ENCODE measurements around the gene RHEB. TPM values are rescaled to one million over a fixed set of nuclear protein-coding genes. Genes with fewer than 3 reads are reported as not detected.
A peak's percentile ranks its signal among the peaks of the same experiment; 100 is the strongest.

The RHEB gene
- total RNA-seq, 1 donor from 2014 or later = 143 TPM

- Histone ChIP-seq H3K4me3 (ENCODE audit: insufficient read depth, low read depth, low read length) (no peak overlapping the region), H3K9me3 (ENCODE audit: insufficient read depth, low read depth, low read length) (no peaks in the 10 kb centered on the region), H3K79me2 (ENCODE audit: insufficient read depth, low read length) (no peaks in the 10 kb centered on the region), H4K20me1 (ENCODE audit: insufficient read depth, low read length) (no peaks in the 10 kb centered on the region), H3K4me1 (ENCODE audit: insufficient read depth, low read length) (peaks cover 39% of the 10 kb centered on the region), H3K4me2 (ENCODE audit: low read length) (peak overlapping the region; percentile 46), H3K27me3 (ENCODE audit: insufficient read depth, low read length) (no peaks in the 10 kb centered on the region), H3K36me3 (ENCODE audit: insufficient read depth, low read length) (no peaks in the 10 kb centered on the region), H3K9ac (ENCODE audit: low read length) (peak overlapping the region; percentile 28), H2AFZ (ENCODE audit: low read depth, low read length) (no peak overlapping the region), H3K27ac (ENCODE audit: low read depth, low read length) (peak overlapping the region; percentile 19)
- FAIRE-seq (no peak), DNase-seq (ENCODE audit: low read depth) (no peak)
- H3K36me3 Mint-ChIP-seq (ENCODE audit: low read depth, unreplicated experiment) = peaks cover 1% of the 10 kb centered on the region
- peak overlapping the region; percentile 62 for H3K27ac Mint-ChIP-seq (ENCODE audit: unreplicated experiment)
- H3K27me3 Mint-ChIP-seq (ENCODE audit: low read depth, unreplicated experiment) = peaks cover 17% of the 10 kb centered on the region
- TF ChIP-seq EZH2 (IDR thresholded peaks at IDR 0.05; ENCODE audit: insufficient read depth, low read length) (no peak), CTCF (IDR thresholded peaks at IDR 0.05; ENCODE audit: insufficient read depth, low read depth, low read length) (no peak)
- H3K9me3 Mint-ChIP-seq (ENCODE audit: unreplicated experiment) = no peaks in the 10 kb centered on the region
- H3K4me1 Mint-ChIP-seq (ENCODE audit: low read depth, unreplicated experiment) = peaks cover 28% of the 10 kb centered on the region
- H3K4me3 Mint-ChIP-seq (ENCODE audit: unreplicated experiment) = no peak overlapping the region
These were observed 91.9 kb downstream of the RHEB start for GRCh38 chr7:151427705-151428377.

GRCh38 chr7:151426904-151427704 lies 92.6 kb downstream of the RHEB start:
- peaks cover 24% of the 10 kb centered on the region for H3K27me3 Mint-ChIP-seq (ENCODE audit: low read depth, unreplicated experiment)
- Histone ChIP-seq H2AFZ (ENCODE audit: low read depth, low read length) (peak overlapping the region; percentile 39), H3K79me2 (ENCODE audit: insufficient read depth, low read length) (no peaks in the 10 kb centered on the region), H3K9me3 (ENCODE audit: insufficient read depth, low read depth, low read length) (peaks cover under 1% of the 10 kb centered on the region), H3K36me3 (ENCODE audit: insufficient read depth, low read length) (no peaks in the 10 kb centered on the region), H3K27ac (ENCODE audit: low read depth, low read length) (peak overlapping the region; percentile 57), H4K20me1 (ENCODE audit: insufficient read depth, low read length) (no peaks in the 10 kb centered on the region), H3K27me3 (ENCODE audit: insufficient read depth, low read length) (no peaks in the 10 kb centered on the region), H3K4me2 (ENCODE audit: low read length) (peak overlapping the region; percentile 68), H3K9ac (ENCODE audit: low read length) (no peak overlapping the region), H3K4me1 (ENCODE audit: insufficient read depth, low read length) (peaks cover 39% of the 10 kb centered on the region), H3K4me3 (ENCODE audit: insufficient read depth, low read depth, low read length) (no peak overlapping the region)
- no peak for TF ChIP-seq EZH2 (IDR thresholded peaks at IDR 0.05; ENCODE audit: insufficient read depth, low read length)
- no peak for TF ChIP-seq CTCF (IDR thresholded peaks at IDR 0.05; ENCODE audit: insufficient read depth, low read depth, low read length)
- FAIRE-seq (no peak), DNase-seq (ENCODE audit: low read depth) (no peak)
- no peak overlapping the region for H3K4me3 Mint-ChIP-seq (ENCODE audit: unreplicated experiment)
- peaks cover 3% of the 10 kb centered on the region for H3K9me3 Mint-ChIP-seq (ENCODE audit: unreplicated experiment)
- H3K27ac Mint-ChIP-seq (ENCODE audit: unreplicated experiment) = no peak overlapping the region
- H3K36me3 Mint-ChIP-seq (ENCODE audit: low read depth, unreplicated experiment) = peaks cover 1% of the 10 kb centered on the region
- H3K4me1 Mint-ChIP-seq (ENCODE audit: low read depth, unreplicated experiment) = peaks cover 28% of the 10 kb centered on the region

Measured in astrocyte (in vitro differentiated cells and primary cell).